ENCODE data around the gene CLSTN2.

Gene CLSTN2

GRCh38 chr3:140344601-140345205, 409.7 kb downstream of the CLSTN2 start:
- no peak for DNase-seq (ENCODE audit: extremely low read depth, low read depth)
- TF ChIP-seq CTCF (IDR thresholded peaks at IDR 0.05; ENCODE audit: low read depth, low read length, missing control alignments) = no peak
- H3K4me3 ChIP-seq (replicated peaks; ENCODE audit: low read depth, low read length) = no peak overlapping the region

GRCh38 chr3:140347151-140347550, 412.2 kb downstream of the CLSTN2 start:
- DNase-seq (ENCODE audit: extremely low read depth, low read depth) = no peak
- no peak for TF ChIP-seq CTCF (IDR thresholded peaks at IDR 0.05; ENCODE audit: low read depth, low read length, missing control alignments)
- H3K4me3 ChIP-seq (replicated peaks; ENCODE audit: low read depth, low read length) = no peak overlapping the region

- no peak for DNase-seq (ENCODE audit: extremely low read depth, low read depth)
- TF ChIP-seq CTCF (IDR thresholded peaks at IDR 0.05; ENCODE audit: low read depth, low read length, missing control alignments) = no peak
- no peak overlapping the region for H3K4me3 ChIP-seq (replicated peaks; ENCODE audit: low read depth, low read length)
Observed at GRCh38 chr3:140349938-140350337, 415.0 kb downstream of the CLSTN2 start.

GRCh38 chr3:140351466-140351865, 416.5 kb downstream of the CLSTN2 start:
- TF ChIP-seq CTCF (IDR thresholded peaks at IDR 0.05; ENCODE audit: low read depth, low read length, missing control alignments) = no peak
- DNase-seq (ENCODE audit: extremely low read depth, low read depth) = no peak
- no peak overlapping the region for H3K4me3 ChIP-seq (replicated peaks; ENCODE audit: low read depth, low read length)

- TF ChIP-seq CTCF (IDR thresholded peaks at IDR 0.05; ENCODE audit: low read depth, low read length, missing control alignments) = no peak
- H3K4me3 ChIP-seq (replicated peaks; ENCODE audit: low read depth, low read length) = no peak overlapping the region
- no peak for DNase-seq (ENCODE audit: extremely low read depth, low read depth)
Observed at GRCh38 chr3:140355481-140355880, 420.5 kb downstream of the CLSTN2 start.

- H3K4me3 ChIP-seq (replicated peaks; ENCODE audit: low read depth, low read length) = no peak overlapping the region
- no peak for DNase-seq (ENCODE audit: extremely low read depth, low read depth)
- TF ChIP-seq CTCF (IDR thresholded peaks at IDR 0.05; ENCODE audit: low read depth, low read length, missing control alignments) = no peak
Observed at GRCh38 chr3:140358686-140359085, 423.7 kb downstream of the CLSTN2 start.

Measured in HFF-Myc (cell line).